Measurements from ENCODE around the gene PDZD4.

DNA sequence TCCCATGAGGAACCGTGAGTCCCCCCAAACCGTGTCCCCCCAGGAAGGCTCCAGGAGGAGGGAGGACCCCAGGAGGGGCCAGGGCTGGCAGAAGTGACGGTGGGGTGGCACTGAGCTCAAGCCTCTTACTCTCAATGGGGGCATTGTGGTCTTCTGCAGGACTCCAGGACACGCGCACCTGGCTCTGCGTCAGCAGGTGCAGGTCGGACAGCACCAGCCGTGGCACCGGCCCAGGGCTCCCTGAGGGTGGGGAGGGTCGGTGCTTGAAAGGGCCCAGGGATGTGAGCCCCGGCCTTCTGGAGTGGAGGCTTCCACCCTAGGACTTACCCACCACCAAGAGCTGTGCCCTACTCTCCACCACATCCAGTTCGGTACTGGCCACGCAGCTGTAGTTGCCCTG is 37.3 kb upstream of the PDZD4 start:
- no peak for TF ChIP-seq CTCF (IDR thresholded peaks at IDR 0.05 in 8 of 11, conservative IDR thresholded peaks at IDR 0.05 in 3 of 11)
- TF ChIP-seq POLR2A (IDR thresholded peaks at IDR 0.05), result no peak

All from spleen (tissue), 7 donors.